ENCODE results near the gene CLCN6.

DNA sequence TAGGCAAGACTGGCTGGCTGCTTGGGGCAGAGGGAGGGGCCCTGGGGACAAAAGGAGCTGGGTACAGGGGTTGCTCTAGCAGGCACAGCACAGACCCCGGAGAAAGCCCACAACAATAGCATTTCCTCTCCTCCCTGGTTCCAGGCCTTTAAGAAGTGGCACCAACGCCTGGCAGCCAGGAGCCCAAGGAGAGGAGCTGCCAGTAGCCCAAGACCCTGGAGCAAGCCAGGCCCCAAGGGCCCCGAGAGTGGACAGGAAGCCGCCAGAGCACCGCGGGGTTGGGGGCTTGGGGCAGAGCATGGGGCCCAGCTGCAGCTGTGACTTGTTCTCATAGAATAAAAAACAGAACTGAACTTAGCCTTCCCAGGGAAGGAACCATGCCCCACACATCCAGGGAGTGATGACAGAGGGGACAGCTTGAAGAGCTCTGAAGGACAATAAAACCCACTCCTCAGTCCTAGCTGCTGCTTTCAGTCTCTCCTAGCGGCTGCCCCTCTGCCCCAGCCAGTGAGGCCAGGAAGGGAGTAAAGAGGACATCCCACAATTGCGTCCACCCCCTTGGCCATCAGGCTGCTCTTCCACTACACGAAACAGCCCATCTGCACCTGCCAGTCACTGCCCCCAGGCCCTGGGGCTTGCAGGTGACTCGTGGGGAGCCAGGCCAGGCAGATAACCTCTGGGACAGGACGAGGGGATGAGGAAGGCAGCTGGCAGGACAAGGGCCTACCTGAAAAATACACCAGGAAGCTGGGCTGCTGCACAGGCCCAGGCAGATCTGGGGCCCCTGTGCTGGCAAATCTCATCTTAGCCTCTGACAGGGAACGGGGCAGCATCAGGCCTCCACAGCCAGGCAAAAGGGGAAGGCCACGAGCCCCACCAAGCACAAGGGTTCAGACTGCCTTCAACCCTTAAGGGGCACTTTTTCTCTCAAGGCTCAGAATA is 16.6 kb upstream of the CLCN6 start:
- TF ChIP-seq POLR2AphosphoS5 (IDR thresholded peaks at IDR 0.05; ENCODE audit: low read depth, low read length) (no peak), TAF1 (IDR thresholded peaks at IDR 0.05; ENCODE audit: low read depth, low read length) (no peak), POLR2A (IDR thresholded peaks at IDR 0.05; ENCODE audit: low read depth, low read length) (no peak), PAX5 (IDR thresholded peaks at IDR 0.05; ENCODE audit: insufficient read depth, low read length, severe bottlenecking) (no peak), SPI1 (IDR thresholded peaks at IDR 0.05; ENCODE audit: low read depth, low read length) (no peak)
